Astrocyte (in vitro differentiated cells and primary cell): ENCODE data around the gene WDR7. TPM values are rescaled to one million over a fixed set of nuclear protein-coding genes. Genes with fewer than 3 reads are reported as not detected.

Source experiments
- DNase-seq: peaks from one replicate; pipeline ENCODE4 v3.0.0-alpha.2; 2010; ENCODE audit warnings: low read depth
- FAIRE-seq: peaks from 2 replicates; lab custom pipeline; 2011; peaks lifted over from hg19 to GRCh38; lab: Jason Lieb, UNC
- H2AFZ ChIP-seq: 2 replicates; pipeline ENCODE4 v1.6.0; 2012; ENCODE audit warnings: low read depth, low read length, inconsistent platforms
- H3K27ac ChIP-seq: 2 replicates; pipeline ENCODE4 v1.5.1; 2011; ENCODE audit warnings: low read depth, low read length, inconsistent platforms
- H3K27me3 ChIP-seq: 2 replicates; pipeline ENCODE4 v1.6.0; 2011; ENCODE audit warnings: low read length, inconsistent platforms; ENCODE audit not compliant: insufficient read depth
- H3K36me3 ChIP-seq: 2 replicates; pipeline ENCODE4 v1.5.1; 2011; ENCODE audit warnings: low read length, inconsistent platforms; ENCODE audit not compliant: insufficient read depth
- H3K4me1 ChIP-seq: 2 replicates; pipeline ENCODE4 v1.5.1; 2011; ENCODE audit warnings: low read length, inconsistent platforms; ENCODE audit not compliant: insufficient read depth
- H3K4me2 ChIP-seq: 2 replicates; pipeline ENCODE4 v1.6.0; 2012; ENCODE audit warnings: low read length, inconsistent platforms
- H3K4me3 ChIP-seq: 2 replicates; pipeline ENCODE4 v1.5.1; 2011; ENCODE audit warnings: low read depth, mild to moderate bottlenecking, low read length, inconsistent platforms; ENCODE audit not compliant: insufficient read depth
- H3K79me2 ChIP-seq: 2 replicates; pipeline ENCODE4 v1.6.0; 2012; ENCODE audit warnings: mild to moderate bottlenecking, low read length, inconsistent platforms; ENCODE audit not compliant: insufficient read depth
- H3K9ac ChIP-seq: 2 replicates; pipeline ENCODE4 v1.6.0; 2012; ENCODE audit warnings: mild to moderate bottlenecking, low read length, inconsistent platforms
- H3K9me3 ChIP-seq: 2 replicates; pipeline ENCODE4 v1.5.1; 2012; ENCODE audit warnings: low read depth, mild to moderate bottlenecking, low read length, inconsistent platforms; ENCODE audit not compliant: insufficient read depth
- H4K20me1 ChIP-seq: 2 replicates; pipeline ENCODE4 v1.6.0; 2012; ENCODE audit warnings: low read length, inconsistent platforms; ENCODE audit not compliant: insufficient read depth
- H3K27ac Mint-ChIP-seq: one replicate; pipeline ENCODE4 v1.8.0; 2021; ENCODE audit warnings: mild to moderate bottlenecking, mixed read lengths; ENCODE audit not compliant: unreplicated experiment
- H3K27me3 Mint-ChIP-seq: one replicate; pipeline ENCODE4 v1.8.0; 2021; ENCODE audit warnings: low read depth, mixed read lengths; ENCODE audit not compliant: unreplicated experiment
- H3K36me3 Mint-ChIP-seq: one replicate; pipeline ENCODE4 v1.8.0; 2021; ENCODE audit warnings: low read depth, mixed read lengths; ENCODE audit not compliant: unreplicated experiment
- H3K4me1 Mint-ChIP-seq: one replicate; pipeline ENCODE4 v1.8.0; 2021; ENCODE audit warnings: low read depth, mixed read lengths; ENCODE audit not compliant: unreplicated experiment
- H3K4me3 Mint-ChIP-seq: one replicate; pipeline ENCODE4 v1.8.0; 2021; ENCODE audit warnings: mild to moderate bottlenecking, moderate library complexity, mixed read lengths; ENCODE audit not compliant: unreplicated experiment
- H3K9me3 Mint-ChIP-seq: one replicate; pipeline ENCODE4 v1.8.0; 2021; ENCODE audit warnings: mild to moderate bottlenecking, mixed read lengths; ENCODE audit not compliant: unreplicated experiment
- EZH2 ChIP-seq: IDR thresholded peaks from 2 replicates; pipeline ENCODE4 v1.6.1; 2012; ENCODE audit warnings: mild to moderate bottlenecking, low read length, inconsistent platforms; ENCODE audit not compliant: insufficient read depth
- total RNA-seq: library from RNA; stranded (reverse); gene quantifications from 2 replicates; pipeline ENCODE4 v1.2.1, GENCODE V29; 2021
- TF ChIP-seq, protein P1 (sequence below): IDR thresholded peaks from 2 replicates; pipeline ENCODE4 v1.5.1; 2011; ENCODE audit warnings: low read depth, mild to moderate bottlenecking, inconsistent platforms, low read length, moderate library complexity; ENCODE audit not compliant: insufficient read depth

The WDR7 gene
- total RNA-seq, 1 donor from 2014 or later, result 16.9 TPM

DNA sequence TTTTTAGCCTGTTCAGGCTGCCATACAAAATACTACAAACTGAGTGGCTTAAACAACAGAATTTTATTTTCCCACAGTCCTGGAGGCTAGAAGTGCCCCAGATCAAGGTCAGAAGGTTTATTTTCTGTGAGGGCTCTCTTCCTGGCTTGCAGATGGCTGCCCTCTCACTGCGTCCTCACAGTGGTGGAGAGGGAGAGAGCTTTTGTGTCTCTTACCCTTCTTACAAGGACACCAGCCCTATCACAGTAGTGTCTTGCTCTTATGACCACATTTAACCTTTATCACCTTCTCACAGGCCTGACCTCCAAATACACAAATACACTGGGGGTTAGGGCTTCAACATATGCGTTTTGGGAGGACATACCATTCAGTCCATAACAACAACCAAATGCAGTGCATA is 11.7 kb downstream of the WDR7 start:
- Histone ChIP-seq H2AFZ (no peak overlapping the region), H3K4me3 (no peak overlapping the region), H3K4me2 (no peak overlapping the region), H3K36me3 (no peaks in the 10 kb centered on the region), H4K20me1 (peaks cover 16% of the 10 kb centered on the region), H3K79me2 (peaks cover 44% of the 10 kb centered on the region), H3K27ac (no peak overlapping the region), H3K9me3 (no peaks in the 10 kb centered on the region), H3K4me1 (no peaks in the 10 kb centered on the region), H3K9ac (no peak overlapping the region), H3K27me3 (no peaks in the 10 kb centered on the region)
- Mint-ChIP-seq H3K27ac (no peak overlapping the region), H3K4me3 (no peak overlapping the region), H3K4me1 (peaks cover 16% of the 10 kb centered on the region), H3K9me3 (no peaks in the 10 kb centered on the region), H3K27me3 (no peaks in the 10 kb centered on the region), H3K36me3 (no peaks in the 10 kb centered on the region)
- DNase-seq, result no peak
- no peak for TF ChIP-seq EZH2
- TF ChIP-seq, protein P1, sequence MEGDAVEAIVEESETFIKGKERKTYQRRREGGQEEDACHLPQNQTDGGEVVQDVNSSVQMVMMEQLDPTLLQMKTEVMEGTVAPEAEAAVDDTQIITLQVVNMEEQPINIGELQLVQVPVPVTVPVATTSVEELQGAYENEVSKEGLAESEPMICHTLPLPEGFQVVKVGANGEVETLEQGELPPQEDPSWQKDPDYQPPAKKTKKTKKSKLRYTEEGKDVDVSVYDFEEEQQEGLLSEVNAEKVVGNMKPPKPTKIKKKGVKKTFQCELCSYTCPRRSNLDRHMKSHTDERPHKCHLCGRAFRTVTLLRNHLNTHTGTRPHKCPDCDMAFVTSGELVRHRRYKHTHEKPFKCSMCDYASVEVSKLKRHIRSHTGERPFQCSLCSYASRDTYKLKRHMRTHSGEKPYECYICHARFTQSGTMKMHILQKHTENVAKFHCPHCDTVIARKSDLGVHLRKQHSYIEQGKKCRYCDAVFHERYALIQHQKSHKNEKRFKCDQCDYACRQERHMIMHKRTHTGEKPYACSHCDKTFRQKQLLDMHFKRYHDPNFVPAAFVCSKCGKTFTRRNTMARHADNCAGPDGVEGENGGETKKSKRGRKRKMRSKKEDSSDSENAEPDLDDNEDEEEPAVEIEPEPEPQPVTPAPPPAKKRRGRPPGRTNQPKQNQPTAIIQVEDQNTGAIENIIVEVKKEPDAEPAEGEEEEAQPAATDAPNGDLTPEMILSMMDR, result no peak
- no peak for FAIRE-seq

DNA sequence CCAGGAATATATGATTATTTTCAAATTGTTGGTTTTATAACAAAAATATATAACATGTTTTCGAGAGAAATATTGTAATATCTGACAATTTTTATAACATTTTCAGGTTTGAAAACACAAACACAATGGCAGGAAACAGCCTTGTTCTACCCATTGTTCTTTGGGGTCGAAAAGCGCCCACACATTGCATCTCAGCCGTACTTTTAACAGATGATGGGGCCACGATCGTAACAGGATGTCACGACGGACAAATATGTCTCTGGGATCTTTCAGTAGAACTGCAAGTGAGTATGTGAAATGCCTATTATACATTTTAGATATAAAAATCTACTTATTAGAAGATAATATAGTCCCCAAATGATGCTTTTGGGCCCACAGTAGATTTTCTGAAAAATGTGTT is 21.2 kb downstream of the WDR7 start:
- no peak for FAIRE-seq

DNA sequence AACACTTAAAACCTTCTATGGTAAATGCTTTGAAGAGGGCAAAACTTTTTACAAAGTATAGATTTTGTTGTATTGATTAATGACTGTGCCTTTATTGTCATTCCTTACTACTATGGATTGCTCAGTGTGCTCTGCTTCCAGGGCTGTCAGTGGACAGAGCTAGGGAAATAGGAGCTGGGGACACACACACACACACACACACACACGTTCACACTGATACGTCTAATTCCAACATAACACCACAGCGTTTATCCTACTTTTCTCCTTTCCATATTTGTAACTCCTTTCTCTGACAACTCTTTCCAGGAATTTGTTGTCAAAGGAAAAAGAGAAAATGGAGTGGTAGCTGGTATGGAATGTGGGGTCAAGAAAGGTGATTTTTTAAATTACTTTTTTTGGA is 21.8 kb downstream of the WDR7 start:
- H3K27me3 ChIP-seq, result no peaks in the 10 kb centered on the region
- no peak overlapping the region for H3K4me3 ChIP-seq
- Mint-ChIP-seq H3K4me1 (no peaks in the 10 kb centered on the region), H3K9me3 (no peaks in the 10 kb centered on the region), H3K27me3 (no peaks in the 10 kb centered on the region), H3K36me3 (no peaks in the 10 kb centered on the region), H3K27ac (no peak overlapping the region), H3K4me3 (no peak overlapping the region)
- H3K27ac ChIP-seq, result no peak overlapping the region
- peaks cover 3% of the 10 kb centered on the region for H4K20me1 ChIP-seq
- no peak overlapping the region for H3K9ac ChIP-seq
- no peaks in the 10 kb centered on the region for H3K4me1 ChIP-seq
- no peak for FAIRE-seq
- no peaks in the 10 kb centered on the region for H3K9me3 ChIP-seq
- no peaks in the 10 kb centered on the region for H3K36me3 ChIP-seq
- no peak for DNase-seq
- H3K4me2 ChIP-seq, result no peak overlapping the region
- peaks cover 24% of the 10 kb centered on the region for H3K79me2 ChIP-seq
- H2AFZ ChIP-seq, result no peak overlapping the region
- no peak for TF ChIP-seq EZH2
- TF ChIP-seq, protein P1, result no peak

More for the DNA sequence above, 21.2 kb downstream of the WDR7 start:
- H3K27ac ChIP-seq, result no peak overlapping the region
- no peaks in the 10 kb centered on the region for H3K9me3 ChIP-seq
- no peaks in the 10 kb centered on the region for H3K36me3 ChIP-seq
- no peak overlapping the region for H3K4me2 ChIP-seq
- no peaks in the 10 kb centered on the region for H3K4me1 ChIP-seq
- H3K36me3 Mint-ChIP-seq, result no peaks in the 10 kb centered on the region
- no peak overlapping the region for H3K9ac ChIP-seq
- H3K4me1 Mint-ChIP-seq, result no peaks in the 10 kb centered on the region
- no peak for DNase-seq
- H3K27me3 ChIP-seq, result no peaks in the 10 kb centered on the region
- no peaks in the 10 kb centered on the region for H3K9me3 Mint-ChIP-seq
- no peak overlapping the region for H3K27ac Mint-ChIP-seq
- peaks cover 3% of the 10 kb centered on the region for H4K20me1 ChIP-seq
- no peak overlapping the region for H3K4me3 ChIP-seq
- H3K27me3 Mint-ChIP-seq, result no peaks in the 10 kb centered on the region
- peaks cover 26% of the 10 kb centered on the region for H3K79me2 ChIP-seq
- no peak overlapping the region for H2AFZ ChIP-seq
- no peak for TF ChIP-seq EZH2
- TF ChIP-seq, protein P1, result no peak
- no peak overlapping the region for H3K4me3 Mint-ChIP-seq
